Left hindlimb (tissue), 1 donor: Measurements from ENCODE around the gene DAB2.

Experiments used
- DNase-seq: peaks from one replicate; pipeline ENCODE4 v3.0.0-alpha.2; 2018

Gene DAB2

GRCh38 chr5:39447059-39447458, 22.3 kb upstream of the DAB2 start:
- DNase-seq: no peak

- no peak for DNase-seq
These were observed 21.5 kb upstream of the DAB2 start for GRCh38 chr5:39446231-39446630.

GRCh38 chr5:39443911-39444310, 19.1 kb upstream of the DAB2 start:
- DNase-seq: no peak

GRCh38 chr5:39442991-39443390, 18.2 kb upstream of the DAB2 start:
- DNase-seq: no peak

GRCh38 chr5:39441838-39442237, 17.1 kb upstream of the DAB2 start:
- DNase-seq: no peak

- DNase-seq: no peak
These were observed 16.3 kb upstream of the DAB2 start for GRCh38 chr5:39440958-39441624.

GRCh38 chr5:39440192-39440957, 15.6 kb upstream of the DAB2 start:
- DNase-seq: no peak

GRCh38 chr5:39439582-39440162, 14.9 kb upstream of the DAB2 start:
- no peak for DNase-seq

- no peak for DNase-seq
These were observed 12.7 kb upstream of the DAB2 start for GRCh38 chr5:39437467-39437866.

GRCh38 chr5:39433848-39434247, 9.1 kb upstream of the DAB2 start:
- no peak for DNase-seq

GRCh38 chr5:39432696-39433530, 8.1 kb upstream of the DAB2 start:
- no peak for DNase-seq

GRCh38 chr5:39430461-39430860, 5.7 kb upstream of the DAB2 start:
- no peak for DNase-seq

- DNase-seq: no peak
These were observed 3.9 kb upstream of the DAB2 start for GRCh38 chr5:39428640-39429039.

GRCh38 chr5:39427633-39428032, 2.9 kb upstream of the DAB2 start:
- DNase-seq: no peak

GRCh38 chr5:39427229-39427628, 2.4 kb upstream of the DAB2 start:
- no peak for DNase-seq

GRCh38 chr5:39426746-39427105, 1.9 kb upstream of the DAB2 start:
- DNase-seq: no peak

GRCh38 chr5:39426051-39426745, 1.4 kb upstream of the DAB2 start:
- peak; percentile 46 for DNase-seq

GRCh38 chr5:39423331-39423751, 1.4 kb downstream of the DAB2 start:
- DNase-seq: peak; percentile 40

- no peak for DNase-seq
These were observed 2.0 kb downstream of the DAB2 start for GRCh38 chr5:39422728-39423285.

GRCh38 chr5:39422036-39422606, 2.7 kb downstream of the DAB2 start:
- DNase-seq: no peak

GRCh38 chr5:39420482-39421145, 4.2 kb downstream of the DAB2 start:
- peak; percentile 87 for DNase-seq
